Upper lobe of right lung (tissue), 1 donor: ENCODE data around the gene S100A7A. TPM values are rescaled to one million over a fixed set of nuclear protein-coding genes. Genes with fewer than 3 reads are reported as not detected.

Experiments used
- ATAC-seq: fragments of 200-7000 bp; cut with Tn5 transposase; one replicate; pipeline ENCODE4 v1.9.1; 2020; ENCODE audit warnings: mild to moderate bottlenecking, moderate library complexity
- DNase-seq: peaks from one replicate; pipeline ENCODE4 v3.0.0-alpha.2; 2020
- H3K27ac ChIP-seq: fragments of 200-600 bp; one replicate; pipeline ENCODE4 v1.8.0; 2022
- H3K27me3 ChIP-seq: fragments of 200-600 bp; one replicate; pipeline ENCODE4 v1.8.0; 2022; ENCODE audit warnings: mild to moderate bottlenecking
- H3K36me3 ChIP-seq: fragments of 200-600 bp; one replicate; pipeline ENCODE4 v1.8.0; 2022
- H3K4me1 ChIP-seq: fragments of 200-600 bp; one replicate; pipeline ENCODE4 v1.8.0; 2022
- H3K4me3 ChIP-seq: fragments of 200-600 bp; one replicate; pipeline ENCODE4 v1.8.0; 2022; ENCODE audit warnings: mild to moderate bottlenecking
- H3K9me3 ChIP-seq: fragments of 200-600 bp; one replicate; pipeline ENCODE4 v1.8.0; 2022
- intact Hi-C: fragments of 100-400 bp; cut with DNase I; formaldehyde crosslinking; loops from one replicate; pipeline ENCODE4 v1.11.0; 2022
- long read RNA-seq: library from polyadenylated mRNA; unstranded; transcript quantifications from one replicate; pipeline ENCODE4 v2.0.0, GENCODE V29; 2021
- total RNA-seq: library from RNA; stranded (reverse); fragmentation: NEBNext Ultra II Directional; extraction: Animal tissue kit (Norgen Biotek cat#: 25700); gene quantifications from one replicate; pipeline ENCODE4 v1.2.1, GENCODE V29; 2021
- TF ChIP-seq, protein P1 (sequence below): fragments of 200-600 bp; IDR thresholded peaks from one replicate; pipeline ENCODE4 v1.8.0; 2022; ENCODE audit warnings: antibody characterized with exemption
- donor health status: DM: no; HTN: yes; CAD: no; lungs with severe emphysema.

S100A7A gene
- total RNA-seq: not detected
- long read RNA-seq: 0 reads

DNA sequence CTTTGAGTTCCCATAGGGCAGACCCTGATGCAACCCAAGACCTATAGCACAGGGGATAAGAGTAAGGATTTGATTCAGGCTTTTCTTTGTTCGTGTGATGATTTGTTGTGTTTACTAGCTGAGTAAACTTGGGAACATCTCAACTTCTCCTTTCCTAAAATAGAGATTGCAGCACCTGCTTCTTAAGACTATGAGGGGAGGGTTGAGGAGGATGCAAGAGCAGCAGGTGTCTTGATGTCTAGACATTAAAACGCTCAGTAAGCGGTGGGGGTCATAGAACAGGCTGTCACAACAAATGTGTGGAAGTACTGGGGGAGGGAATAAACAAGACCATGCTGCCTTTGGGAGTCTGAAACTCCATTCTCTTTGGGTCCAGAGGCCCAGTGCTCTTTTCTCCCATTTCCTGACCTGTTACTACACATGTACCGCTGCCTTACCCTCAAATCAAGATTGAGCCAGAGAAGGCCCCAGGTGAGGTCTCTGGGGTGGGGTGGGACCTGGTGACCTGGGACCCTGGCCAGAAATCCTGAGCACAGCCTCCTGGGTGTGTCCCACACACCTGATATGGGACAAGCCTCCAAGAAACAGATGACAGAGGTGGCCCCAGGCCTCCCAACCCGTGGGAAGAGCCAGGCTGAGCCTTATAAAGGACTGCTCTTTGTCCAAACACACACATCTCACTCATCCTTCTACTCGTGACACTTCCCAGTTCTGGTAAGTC is at the start of gene S100A7A:
Gene S100A7A, plus strand, starts transcription at position 671 of the 721 bp plus-strand sequence. CDS start 1,563 bp downstream, outside the sequence.
- TF ChIP-seq, protein P1, sequence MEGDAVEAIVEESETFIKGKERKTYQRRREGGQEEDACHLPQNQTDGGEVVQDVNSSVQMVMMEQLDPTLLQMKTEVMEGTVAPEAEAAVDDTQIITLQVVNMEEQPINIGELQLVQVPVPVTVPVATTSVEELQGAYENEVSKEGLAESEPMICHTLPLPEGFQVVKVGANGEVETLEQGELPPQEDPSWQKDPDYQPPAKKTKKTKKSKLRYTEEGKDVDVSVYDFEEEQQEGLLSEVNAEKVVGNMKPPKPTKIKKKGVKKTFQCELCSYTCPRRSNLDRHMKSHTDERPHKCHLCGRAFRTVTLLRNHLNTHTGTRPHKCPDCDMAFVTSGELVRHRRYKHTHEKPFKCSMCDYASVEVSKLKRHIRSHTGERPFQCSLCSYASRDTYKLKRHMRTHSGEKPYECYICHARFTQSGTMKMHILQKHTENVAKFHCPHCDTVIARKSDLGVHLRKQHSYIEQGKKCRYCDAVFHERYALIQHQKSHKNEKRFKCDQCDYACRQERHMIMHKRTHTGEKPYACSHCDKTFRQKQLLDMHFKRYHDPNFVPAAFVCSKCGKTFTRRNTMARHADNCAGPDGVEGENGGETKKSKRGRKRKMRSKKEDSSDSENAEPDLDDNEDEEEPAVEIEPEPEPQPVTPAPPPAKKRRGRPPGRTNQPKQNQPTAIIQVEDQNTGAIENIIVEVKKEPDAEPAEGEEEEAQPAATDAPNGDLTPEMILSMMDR: no peak
- Histone ChIP-seq H3K36me3 (no peaks in the 10 kb centered on the region), H3K27me3 (no peaks in the 10 kb centered on the region), H3K9me3 (no peaks in the 10 kb centered on the region), H3K27ac (no peak within 1 kb of the TSS), H3K4me3 (no peak within 1 kb of the TSS), H3K4me1 (no peaks in the 10 kb centered on the region)
- DNase-seq: no peak
- intact Hi-C loops: no loop called here
- no peak for ATAC-seq

DNA sequence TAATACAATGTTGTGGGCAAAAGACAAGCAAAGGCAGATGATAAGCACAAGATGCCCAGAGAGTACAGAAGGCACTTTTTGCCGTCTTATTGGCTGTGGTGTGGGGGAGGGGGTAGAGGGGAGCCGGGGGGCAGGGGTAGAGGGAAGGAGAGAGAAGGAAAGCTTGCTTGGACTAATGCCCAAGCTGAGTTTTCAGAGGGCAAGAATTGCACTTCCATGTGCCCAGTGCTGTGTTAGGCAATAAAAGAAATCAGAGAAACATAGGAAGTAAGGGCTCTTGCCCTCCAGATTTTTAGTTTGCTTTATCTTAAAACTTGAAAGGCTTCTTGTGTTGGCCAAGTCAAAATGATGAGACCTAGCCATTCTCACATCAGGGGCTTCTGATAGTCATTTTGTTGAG is 49.2 kb upstream of the S100A7A start:
- ATAC-seq: no peak
- Histone ChIP-seq H3K27me3 (no peaks in the 10 kb centered on the region), H3K4me3 (no peak overlapping the region), H3K4me1 (peaks cover 10% of the 10 kb centered on the region), H3K27ac (no peak overlapping the region), H3K9me3 (no peaks in the 10 kb centered on the region), H3K36me3 (no peaks in the 10 kb centered on the region)
- DNase-seq: no peak
- TF ChIP-seq, protein P1: no peak
- intact Hi-C loops: no loop called here

DNA sequence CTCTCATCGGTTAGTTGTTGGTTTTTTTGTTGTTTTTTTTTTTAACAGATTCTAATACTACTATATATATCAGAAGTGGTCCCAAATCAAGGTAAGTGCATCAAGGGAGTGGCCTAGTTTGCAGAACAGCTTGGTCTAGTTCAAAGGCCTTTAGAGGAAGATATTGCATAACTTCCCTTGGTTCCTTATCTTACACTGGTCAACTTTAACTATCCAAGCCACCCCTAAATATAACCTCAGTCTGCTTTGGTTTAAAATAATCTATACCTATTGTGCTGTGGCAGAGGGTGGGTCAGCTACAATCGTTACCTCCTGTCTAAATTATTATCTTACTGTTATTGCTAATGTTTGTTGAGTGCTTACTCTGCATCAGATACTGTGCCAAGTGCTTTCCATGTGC is 47.8 kb upstream of the S100A7A start:
- TF ChIP-seq, protein P1: no peak
- peaks cover 10% of the 10 kb centered on the region for H3K4me1 ChIP-seq
- intact Hi-C loops: no loop called here
- no peaks in the 10 kb centered on the region for H3K27me3 ChIP-seq
- H3K4me3 ChIP-seq: no peak overlapping the region
- no peaks in the 10 kb centered on the region for H3K36me3 ChIP-seq
- DNase-seq (no peak), ATAC-seq (peak; percentile 70)
- H3K27ac ChIP-seq: no peak overlapping the region
- H3K9me3 ChIP-seq: no peaks in the 10 kb centered on the region

DNA sequence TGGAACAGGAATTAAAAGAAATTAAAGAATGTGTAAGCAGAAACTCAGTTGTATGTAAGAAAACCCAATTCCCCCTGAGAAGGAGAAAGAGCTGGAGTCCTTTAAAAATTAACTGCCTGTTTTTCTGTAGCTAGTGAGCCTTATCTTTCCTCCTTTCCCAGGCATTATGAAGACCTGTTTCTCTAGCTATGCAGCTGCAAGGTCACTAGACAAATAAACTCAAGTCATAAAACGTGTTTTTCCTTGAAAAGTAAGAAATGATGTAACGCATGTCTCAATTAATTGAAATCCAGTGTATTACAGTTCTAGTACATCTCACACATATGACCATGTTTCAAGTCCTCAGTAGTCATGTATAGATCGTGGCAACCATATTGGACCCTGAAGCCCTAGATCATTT is 46.2 kb upstream of the S100A7A start:
- DNase-seq (no peak), ATAC-seq (no peak)
- no peaks in the 10 kb centered on the region for H3K27me3 ChIP-seq
- H3K4me1 ChIP-seq: peaks cover 10% of the 10 kb centered on the region
- no peak overlapping the region for H3K4me3 ChIP-seq
- H3K27ac ChIP-seq: no peak overlapping the region
- no peaks in the 10 kb centered on the region for H3K9me3 ChIP-seq
- TF ChIP-seq, protein P1: no peak
- H3K36me3 ChIP-seq: no peaks in the 10 kb centered on the region
- intact Hi-C loops: no loop called here

DNA sequence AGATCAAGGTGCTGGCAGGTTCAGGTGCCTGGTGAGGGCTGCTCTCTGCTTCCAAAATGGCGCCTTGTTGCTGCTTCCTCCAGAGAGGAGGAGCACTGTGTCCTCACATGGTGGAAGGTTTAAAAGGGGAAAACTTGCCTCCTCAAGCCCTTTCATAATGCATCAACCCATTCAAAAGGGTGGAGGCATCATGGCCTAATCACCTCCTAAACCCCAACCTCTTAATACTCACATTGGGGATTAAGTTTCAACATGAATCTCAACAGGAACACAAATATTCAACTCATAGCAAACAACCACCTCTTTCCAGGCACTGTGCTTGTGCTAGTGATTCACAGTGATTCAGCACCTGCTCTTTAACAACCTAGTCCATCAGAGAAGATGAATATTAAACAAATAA is 45.1 kb upstream of the S100A7A start:
- no peak overlapping the region for H3K4me3 ChIP-seq
- no peaks in the 10 kb centered on the region for H3K36me3 ChIP-seq
- no peaks in the 10 kb centered on the region for H3K9me3 ChIP-seq
- H3K27me3 ChIP-seq: no peaks in the 10 kb centered on the region
- DNase-seq (no peak), ATAC-seq (no peak)
- H3K4me1 ChIP-seq: peaks cover 10% of the 10 kb centered on the region
- H3K27ac ChIP-seq: no peak overlapping the region
- TF ChIP-seq, protein P1: no peak
- intact Hi-C loops: no loop called here

DNA sequence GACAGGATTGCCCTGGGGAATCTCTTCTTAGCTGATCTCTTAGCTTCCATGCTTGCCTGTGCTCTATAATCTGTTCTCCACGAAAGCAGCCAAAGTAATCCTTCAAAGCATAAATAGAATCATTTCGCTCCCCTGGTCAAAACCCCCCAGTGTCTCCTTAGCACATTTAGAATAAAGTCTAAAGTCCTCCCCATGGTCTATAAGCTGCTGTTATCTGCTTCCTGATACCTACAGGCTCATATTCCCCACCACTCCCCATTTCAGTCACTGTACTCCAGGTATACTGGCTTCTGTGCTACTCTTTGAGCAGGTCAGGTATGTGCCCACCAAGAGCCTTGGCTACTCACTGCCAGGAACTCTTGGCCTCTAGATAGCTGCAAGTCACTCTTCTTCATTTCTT is 43.7 kb upstream of the S100A7A start:
- DNase-seq (no peak), ATAC-seq (no peak)
- Histone ChIP-seq H3K36me3 (no peaks in the 10 kb centered on the region), H3K27ac (no peak overlapping the region), H3K27me3 (no peaks in the 10 kb centered on the region), H3K4me1 (peaks cover 10% of the 10 kb centered on the region), H3K9me3 (no peaks in the 10 kb centered on the region), H3K4me3 (no peak overlapping the region)
- TF ChIP-seq, protein P1: no peak
- intact Hi-C loops: no loop called here
